SU-DHL-6 (cell line): ENCODE measurements around the gene UBE2E2.

Experiments used
- CTCF ChIP-seq: fragments of 200-600 bp; sonication (generic); IDR thresholded peaks from one replicate; pipeline ENCODE4 v1.5.1; 2017; ENCODE audit warnings: antibody characterized with exemption, mild to moderate bottlenecking, low read length, moderate library complexity; ENCODE audit not compliant: insufficient read depth, poor library complexity, severe bottlenecking
- EZH2phosphoT487 ChIP-seq: fragments of 200-600 bp; sonication (generic), shearing (Covaris generic); conservative IDR thresholded peaks from 2 replicates; pipeline ENCODE4 v1.6.1; 2018; ENCODE audit warnings: mild to moderate bottlenecking, antibody characterized with exemption, low read length, moderate library complexity, mixed read lengths

DNA sequence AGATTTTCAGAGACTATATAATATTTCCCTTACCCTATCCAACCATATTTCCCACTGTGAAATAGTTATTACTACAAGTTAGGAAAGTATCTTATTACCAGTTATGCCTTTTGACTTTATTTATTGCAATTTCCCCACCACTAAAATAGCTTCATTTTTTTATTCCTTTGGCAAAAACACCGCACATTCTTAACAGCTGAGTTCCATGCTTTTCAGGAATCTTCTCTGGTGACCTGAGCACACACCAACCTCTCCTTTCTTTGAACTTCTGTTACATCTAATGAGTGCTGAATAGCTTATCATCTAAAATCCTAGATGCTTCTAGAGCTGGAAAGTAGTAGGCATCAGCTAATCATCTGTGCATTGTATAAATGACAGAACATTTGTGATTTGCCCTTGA, 99.1 kb downstream of the UBE2E2 start:
- TF ChIP-seq CTCF (no peak), EZH2phosphoT487 (no peak)
